ENCODE measurements around the gene GNG7. TPM values are rescaled to one million over a fixed set of nuclear protein-coding genes. Genes with fewer than 3 reads are reported as not detected.
A peak's percentile ranks its signal among the peaks of the same experiment; 100 is the strongest.

The GNG7 gene
- total RNA-seq, 1 experiment from 2014 or later, result 1.1 TPM

- H3K36me3 ChIP-seq (ENCODE audit: low read depth, low read length), result no peaks in the 10 kb centered on the region
- no peak overlapping the region for H3K9ac ChIP-seq (ENCODE audit: low read length)
- H3K27ac ChIP-seq (ENCODE audit: low read length), result no peak overlapping the region
- no peaks in the 10 kb centered on the region for H3F3A ChIP-seq (ENCODE audit: low read length, unreplicated experiment)
- no peaks in the 10 kb centered on the region for H3K27me3 ChIP-seq (ENCODE audit: low read length)
- no peak for ATAC-seq
- DNase-seq, result no peak
- H4K20me1 ChIP-seq (ENCODE audit: low read length), result no peaks in the 10 kb centered on the region
- H3K9me2 ChIP-seq (replicated peaks; ENCODE audit: low read length), result no peaks in the 10 kb centered on the region
- H3K79me2 ChIP-seq (ENCODE audit: low read length), result no peaks in the 10 kb centered on the region
- POLR2A ChIA-PET (ENCODE audit: unreplicated experiment), result no interaction called here
- no TSS peak for BruUV-seq (replicated peaks)
- TF ChIP-seq EZH2phosphoT487 (IDR thresholded peaks at IDR 0.05; ENCODE audit: borderline replicate concordance, low read length), result no peak
- intact Hi-C loops (cut with micrococcal nuclease), result no loop called here
- H2AFZ ChIP-seq (ENCODE audit: low read length), result no peak overlapping the region
- CTCF ChIA-PET, result no interaction called here
- H3K4me3 ChIP-seq (ENCODE audit: low read length), result no peak overlapping the region
- H3K9me3 ChIP-seq (ENCODE audit: low read length), result 0 out of 2 replicates have a peak, but pooled peaks cover 7% of the 10 kb centered on the region
- no peaks in the 10 kb centered on the region; the same call in 1 of the 2 replicates for H3K4me1 ChIP-seq (ENCODE audit: insufficient read depth, low read length)
- no peak overlapping the region for H3K4me2 ChIP-seq (ENCODE audit: low read length)
These were observed 9.3 kb upstream of the GNG7 start for GRCh38 chr19:2711875-2712205.

GRCh38 chr19:2711172-2711874, 8.8 kb upstream of the GNG7 start:
- H3K4me3 ChIP-seq (ENCODE audit: low read length), result no peak overlapping the region
- no peak overlapping the region for H2AFZ ChIP-seq (ENCODE audit: low read length)
- H3F3A ChIP-seq (ENCODE audit: low read length, unreplicated experiment), result no peaks in the 10 kb centered on the region
- BruUV-seq (replicated peaks), result no TSS peak
- no peaks in the 10 kb centered on the region for H3K27me3 ChIP-seq (ENCODE audit: low read length)
- no peaks in the 10 kb centered on the region; the same call in 1 of the 2 replicates for H3K4me1 ChIP-seq (ENCODE audit: insufficient read depth, low read length)
- H3K4me2 ChIP-seq (ENCODE audit: low read length), result no peak overlapping the region
- H3K9me2 ChIP-seq (replicated peaks; ENCODE audit: low read length), result no peaks in the 10 kb centered on the region
- ATAC-seq (no peak), DNase-seq (peak; percentile 21)
- H3K9me3 ChIP-seq (ENCODE audit: low read length), result 0 out of 2 replicates have a peak, but pooled peaks cover 7% of the 10 kb centered on the region
- TF ChIP-seq EZH2phosphoT487 (IDR thresholded peaks at IDR 0.05; ENCODE audit: borderline replicate concordance, low read length) (no peak), EZH2 (IDR thresholded peaks at IDR 0.05; ENCODE audit: low read length, unreplicated experiment) (no peak), CTCF (conservative IDR thresholded peaks at IDR 0.05; ENCODE audit: low read depth, low read length) (no peak)
- ChIA-PET CTCF (no interaction called here), POLR2A (ENCODE audit: unreplicated experiment) (no interaction called here)
- H3K79me2 ChIP-seq (ENCODE audit: low read length), result no peaks in the 10 kb centered on the region
- H3K27ac ChIP-seq (ENCODE audit: low read length), result no peak overlapping the region
- no peak overlapping the region for H3K9ac ChIP-seq (ENCODE audit: low read length)
- H4K20me1 ChIP-seq (ENCODE audit: low read length), result no peaks in the 10 kb centered on the region
- intact Hi-C loops (cut with micrococcal nuclease), result no loop called here
- H3K36me3 ChIP-seq (ENCODE audit: low read depth, low read length), result no peaks in the 10 kb centered on the region

GRCh38 chr19:2706251-2706650, 3.8 kb upstream of the GNG7 start:
- Histone ChIP-seq H3K79me2 (ENCODE audit: low read length) (no peaks in the 10 kb centered on the region), H3K4me1 (ENCODE audit: insufficient read depth, low read length) (no peaks in the 10 kb centered on the region; the same call in 1 of the 2 replicates), H3K4me3 (ENCODE audit: low read length) (no peak overlapping the region), H3K27ac (ENCODE audit: low read length) (no peak overlapping the region), H3K9me2 (replicated peaks; ENCODE audit: low read length) (no peaks in the 10 kb centered on the region), H3K36me3 (ENCODE audit: low read depth, low read length) (no peaks in the 10 kb centered on the region), H3K4me2 (ENCODE audit: low read length) (no peak overlapping the region), H3K9me3 (ENCODE audit: low read length) (no peaks in the 10 kb centered on the region), H3F3A (ENCODE audit: low read length, unreplicated experiment) (no peaks in the 10 kb centered on the region), H3K27me3 (ENCODE audit: low read length) (no peaks in the 10 kb centered on the region), H4K20me1 (ENCODE audit: low read length) (no peaks in the 10 kb centered on the region), H3K9ac (ENCODE audit: low read length) (no peak overlapping the region), H2AFZ (ENCODE audit: low read length) (no peak overlapping the region)
- TF ChIP-seq CTCF (conservative IDR thresholded peaks at IDR 0.05; ENCODE audit: low read depth, low read length), result no peak
- TF ChIP-seq EZH2phosphoT487 (IDR thresholded peaks at IDR 0.05; ENCODE audit: borderline replicate concordance, low read length), result no peak
- no peak for TF ChIP-seq EZH2 (IDR thresholded peaks at IDR 0.05; ENCODE audit: low read length, unreplicated experiment)
- ATAC-seq, result no peak
- BruUV-seq (replicated peaks), result no TSS peak
- POLR2A ChIA-PET (ENCODE audit: unreplicated experiment), result no interaction called here
- CTCF ChIA-PET, result no interaction called here
- DNase-seq, result no peak
- intact Hi-C loops (cut with micrococcal nuclease), result no loop called here
